HCT116 (cell line): ENCODE data around the gene PARP12. TPM values are rescaled to one million over a fixed set of nuclear protein-coding genes. Genes with fewer than 3 reads are reported as not detected.

Experiments
- ATAC-seq: fragments of 200-7000 bp; cut with Tn5 transposase; 2 replicates; pipeline ENCODE4 v1.9.1; 2020; ENCODE audit warnings: mild to moderate bottlenecking, moderate library complexity
- BruUV-seq: library from RNA; stranded (reverse); fragments of 400-500 nt; replicated peaks from 2 replicates; lab custom pipeline; 2021; lab: Mats Ljungman, UMichigan
- CTCF ChIA-PET: fragments of 300-600 bp; sonication (Branson Sonifier 250); formaldehyde crosslinking; loops from one replicate; lab custom pipeline; 2021; ENCODE audit warnings: antibody characterized with exemption; lab: Charles Lee
- POLR2A ChIA-PET: fragments of 300-600, 350-600 bp; sonication (Branson Sonifier 250); formaldehyde crosslinking; loops from one replicate; lab custom pipeline; 2021; ENCODE audit warnings: antibody characterized with exemption; lab: Charles Lee
- RAD21 ChIA-PET, 2 experiments: fragments of 300-600 bp; sonication (Branson Sonifier 250); formaldehyde crosslinking; loops; one replicate each; lab custom pipeline; 2023; ENCODE audit warnings: low total read pairs in 2 of 2; ENCODE audit not compliant: uncharacterized antibody in 2 of 2, unreplicated experiment in 2 of 2, low non-redundant PET in 1 of 2; lab: Charles Lee
- DNase-seq: peaks from one replicate; pipeline ENCODE4 v3.0.0-alpha.2; 2010; ENCODE audit warnings: low read depth, low spot score
- H2AFZ ChIP-seq: fragments of 200-600 bp; shearing (Covaris generic), sonication (generic); 2 replicates; pipeline ENCODE4 v1.6.1; 2017; ENCODE audit warnings: low read depth, mixed run types, mixed read lengths, antibody characterized with exemption, low read length; ENCODE audit not compliant: poor library complexity, severe bottlenecking
- H3K27ac ChIP-seq: 2 replicates; pipeline ENCODE4 v1.5.1; 2012; ENCODE audit warnings: low read depth, low read length
- H3K27me3 ChIP-seq: fragments of 200-600 bp; sonication (generic); 2 replicates; pipeline ENCODE4 v1.6.1; 2016; ENCODE audit warnings: mixed run types, low read length, mixed read lengths; ENCODE audit not compliant: insufficient read depth
- H3K36me3 ChIP-seq, 2 experiments: fragments of 200-500 bp in 1 of 2; fragments of 200-600 bp in 1 of 2; sonication (Bioruptor generic) in 1 of 2; sonication (generic) in 1 of 2; 2 replicates each; pipeline versions ENCODE4 v1.5.1 to v1.6.1; 2014 to 2016; ENCODE audit warnings: low read length in 2 of 2, inconsistent platforms in 1 of 2, mixed read lengths in 1 of 2, mixed run types in 1 of 2; ENCODE audit not compliant: insufficient read depth in 2 of 2, control insufficient read depth in 1 of 2
- H3K4me1 ChIP-seq, 2 experiments: fragments of 200-600 bp in 1 of 2; sonication (generic) in 1 of 2; 2 replicates each; pipeline versions ENCODE4 v1.5.1 to v1.6.1; 2012 to 2017; ENCODE audit warnings: low read length in 2 of 2, inconsistent platforms in 1 of 2, mild to moderate bottlenecking in 1 of 2, mixed read lengths in 1 of 2, mixed run types in 1 of 2, moderate library complexity in 1 of 2; ENCODE audit not compliant: insufficient read depth in 2 of 2, control insufficient read depth in 1 of 2
- H3K4me2 ChIP-seq: fragments of 200-600 bp; sonication (generic); 2 replicates; pipeline ENCODE4 v1.6.1; 2017; ENCODE audit warnings: mixed run types, low read length, mixed read lengths
- H3K4me3 ChIP-seq, 2 experiments: fragments of 200-600 bp in 1 of 2; sonication (generic) in 1 of 2; replicated peaks in 1 of 2; 2 replicates each; pipeline ENCODE4 v1.5.1; 2011 to 2016; ENCODE audit warnings: low read length in 2 of 2, control low read depth in 1 of 2, low read depth in 1 of 2, mild to moderate bottlenecking in 1 of 2, mixed read lengths in 1 of 2, mixed run types in 1 of 2
- H3K79me2 ChIP-seq: fragments of 200-600 bp; sonication (generic); 2 replicates; pipeline ENCODE4 v1.6.1; 2017; ENCODE audit warnings: mild to moderate bottlenecking, mixed run types, low read length, moderate library complexity, mixed read lengths; ENCODE audit not compliant: insufficient read depth
- H3K9ac ChIP-seq: fragments of 200-600 bp; sonication (generic); 2 replicates; pipeline ENCODE4 v1.6.1; 2016; ENCODE audit warnings: low read length, mixed read lengths
- H3K9me2 ChIP-seq: fragments of 200-600 bp; sonication (generic), shearing (Covaris generic); 2 replicates; pipeline ENCODE4 v1.6.1; 2017; ENCODE audit warnings: mixed run types, mild to moderate bottlenecking, moderate library complexity; ENCODE audit not compliant: insufficient read depth
- H3K9me3 ChIP-seq, 2 experiments: fragments of 200-500 bp in 1 of 2; fragments of 200-600 bp in 1 of 2; sonication (Bioruptor generic) in 1 of 2; sonication (generic) in 1 of 2; 2 replicates each; pipeline ENCODE4 v1.6.1; 2014 to 2017; ENCODE audit warnings: low read length in 2 of 2, mixed read lengths in 2 of 2, inconsistent platforms in 1 of 2, low read depth in 1 of 2, mild to moderate bottlenecking in 1 of 2, mixed run types in 1 of 2, moderate library complexity in 1 of 2; ENCODE audit not compliant: control insufficient read depth in 1 of 2, insufficient read depth in 1 of 2
- H4K20me1 ChIP-seq: fragments of 200-600 bp; sonication (generic), shearing (Covaris generic); 2 replicates; pipeline ENCODE4 v1.6.1; 2017; ENCODE audit warnings: mixed run types, mild to moderate bottlenecking, moderate library complexity; ENCODE audit not compliant: insufficient read depth
- EGR1 ChIP-seq: IDR thresholded peaks from 2 replicates; pipeline ENCODE4 v1.6.1; 2012; ENCODE audit warnings: low read depth
- EZH2 ChIP-seq: fragments of 200-600 bp; sonication (generic); IDR thresholded peaks from 2 replicates; pipeline ENCODE4 v1.6.1; 2017; ENCODE audit warnings: antibody characterized with exemption, mixed run types
- MAX ChIP-seq: IDR thresholded peaks from 2 replicates; pipeline ENCODE4 v1.6.1; 2012
- TCF7L2 ChIP-seq: IDR thresholded peaks from 2 replicates; pipeline ENCODE4 v1.7.0; 2011; ENCODE audit warnings: borderline replicate concordance, inconsistent platforms; ENCODE audit not compliant: insufficient read depth, insufficient read length; ENCODE audit errors: extremely low read depth
- YY1 ChIP-seq: IDR thresholded peaks from 2 replicates; pipeline ENCODE4 v1.6.1; 2011; ENCODE audit warnings: low read length, low read depth, moderate library complexity, mild to moderate bottlenecking; ENCODE audit not compliant: insufficient replicate concordance; ENCODE audit errors: extremely low read depth
- ZBTB33 ChIP-seq: IDR thresholded peaks from 2 replicates; pipeline ENCODE4 v1.6.1; 2011; ENCODE audit warnings: mild to moderate bottlenecking, low read length, moderate library complexity; ENCODE audit not compliant: insufficient replicate concordance; ENCODE audit errors: extremely low read depth
- intact Hi-C: fragments of 100-400 bp; cut with micrococcal nuclease; formaldehyde crosslinking; loops from 2 replicates; pipeline ENCODE4 v1.10.0; 2022
- total RNA-seq: library from RNA; stranded (reverse); gene quantifications from one replicate; pipeline ENCODE4 v1.2.1, GENCODE V29; 2021; ENCODE audit not compliant: unreplicated experiment

PARP12 gene
- total RNA-seq, 1 experiment from 2014 or later, result 17.7 TPM

- intact Hi-C loops, result no loop called here
- no peak overlapping the region for H3K27ac ChIP-seq
- RAD21 ChIA-PET, result no interaction called here
- no peak overlapping the region for H3K9ac ChIP-seq
- no peaks in the 10 kb centered on the region for H3K36me3 ChIP-seq
- TF ChIP-seq YY1, result no peak
- TF ChIP-seq MAX, result no peak
- no peak for TF ChIP-seq TCF7L2
- no peak for TF ChIP-seq ZBTB33
- no peak for TF ChIP-seq EZH2
- no peak for TF ChIP-seq EGR1
- no peak overlapping the region for H3K4me2 ChIP-seq
- no peaks in the 10 kb centered on the region for H3K9me3 ChIP-seq
- no peaks in the 10 kb centered on the region for H3K79me2 ChIP-seq
- peaks cover 0 to 18% of the 10 kb centered on the region in 2 experiments; a peak in 1 of 4 replicates for H3K4me1 ChIP-seq
- H3K9me2 ChIP-seq, result no peaks in the 10 kb centered on the region
- CTCF ChIA-PET, result interaction anchor here (1.5 to 3.0 kb wide), 2 partner anchors 13 to 373 kb away, joined by 4 to 8 read pairs; no protein-coding TSS in a partner anchor
- H4K20me1 ChIP-seq, result no peaks in the 10 kb centered on the region
- H3K27me3 ChIP-seq, result no peaks in the 10 kb centered on the region
- no TSS peak for BruUV-seq
- ATAC-seq (no peak), DNase-seq (no peak)
- H2AFZ ChIP-seq, result no peak overlapping the region
- POLR2A ChIA-PET, result no interaction called here
- no peak overlapping the region for H3K4me3 ChIP-seq
These were observed 70.3 kb downstream of the PARP12 start for GRCh38 chr7:139992353-139993044.
